Hepatocyte (in vitro differentiated cells): Measurements from ENCODE around the gene PDYN. TPM values are rescaled to one million over a fixed set of nuclear protein-coding genes. Genes with fewer than 3 reads are reported as not detected.

ENCODE experiments used
- DNase-seq: peaks from one replicate; pipeline ENCODE4 v3.0.0-alpha.2; 2016; ENCODE audit warnings: low spot score
- H2AFZ ChIP-seq: fragments of 200-600 bp; sonication (generic); 2 replicates; pipeline ENCODE4 v1.6.0; 2016; ENCODE audit warnings: antibody characterized with exemption, mild to moderate bottlenecking
- H3K27ac ChIP-seq: fragments of 200-600 bp; sonication (generic); 2 replicates; pipeline ENCODE4 v1.5.1; 2016; ENCODE audit warnings: mild to moderate bottlenecking
- H3K27me3 ChIP-seq: fragments of 200-600 bp; sonication (generic); 2 replicates; pipeline ENCODE4 v1.6.1; 2016
- H3K36me3 ChIP-seq: fragments of 200-600 bp; sonication (generic); replicated peaks from 2 replicates; pipeline ENCODE4 v1.5.1; 2016; ENCODE audit warnings: low read depth; ENCODE audit not compliant: insufficient read depth
- H3K4me1 ChIP-seq: fragments of 200-600 bp; sonication (generic); 2 replicates; pipeline ENCODE4 v1.5.1; 2016; ENCODE audit warnings: mild to moderate bottlenecking, moderate library complexity; ENCODE audit not compliant: insufficient read depth
- H3K4me2 ChIP-seq: fragments of 200-600 bp; sonication (generic); 2 replicates; pipeline ENCODE4 v1.6.0; 2016
- H3K4me3 ChIP-seq: fragments of 200-600 bp; sonication (generic); 2 replicates; pipeline ENCODE4 v1.5.1; 2016; ENCODE audit warnings: mild to moderate bottlenecking
- H3K79me2 ChIP-seq: fragments of 200-600 bp; sonication (generic); 2 replicates; pipeline ENCODE4 v1.6.0; 2017; ENCODE audit warnings: mild to moderate bottlenecking
- H3K9me2 ChIP-seq: fragments of 200-600 bp; sonication (generic); replicated peaks from 2 replicates; pipeline ENCODE4 v1.6.0; 2017; ENCODE audit warnings: mild to moderate bottlenecking; ENCODE audit not compliant: insufficient read depth
- H3K9me3 ChIP-seq: fragments of 200-600 bp; sonication (generic); 2 replicates; pipeline ENCODE4 v1.5.1; 2016; ENCODE audit warnings: low read depth, mild to moderate bottlenecking
- H4K20me1 ChIP-seq: fragments of 200-600 bp; sonication (generic); 2 replicates; pipeline ENCODE4 v1.6.0; 2016; ENCODE audit warnings: mild to moderate bottlenecking; ENCODE audit not compliant: insufficient read depth, poor library complexity, severe bottlenecking
- EZH2 ChIP-seq: fragments of 200-600 bp; sonication (generic); IDR thresholded peaks from 2 replicates; pipeline ENCODE4 v1.6.1; 2016; ENCODE audit warnings: antibody characterized with exemption, mild to moderate bottlenecking, borderline replicate concordance
- EZH2phosphoT487 ChIP-seq: fragments of 200-600 bp; sonication (generic); IDR thresholded peaks from one replicate; pipeline ENCODE4 v1.6.1; 2018; ENCODE audit warnings: antibody characterized with exemption, mild to moderate bottlenecking, low read depth, moderate library complexity; ENCODE audit not compliant: unreplicated experiment, severe bottlenecking
- WGBS: methylation state at CpG from one replicate; pipeline ENCODE4 v1.1.6; 2016; ENCODE audit warnings: low lambda C conversion rate; ENCODE audit errors: missing lambda C conversion rate; 5-methylcytosine and 5-hydroxymethylcytosine counted together
- polyA plus RNA-seq: library from polyadenylated mRNA; unstranded; fragments of >200 nt; fragmentation: Nextera tagmentation; extraction: Ambion mirVana; gene quantifications from 2 replicates; pipeline ENCODE4 v1.2.1, GENCODE V29; 2016
- total RNA-seq: library from RNA; depleted of rRNA; stranded (reverse); fragments of >200 nt; gene quantifications from 2 replicates; pipeline ENCODE4 v1.2.3, GENCODE V29; 2014
- TF ChIP-seq, protein P1 (sequence below): fragments of 200-600 bp; sonication (generic); IDR thresholded peaks from 2 replicates; pipeline ENCODE4 v1.5.1; 2016; ENCODE audit warnings: antibody characterized with exemption, mild to moderate bottlenecking; ENCODE audit not compliant: poor library complexity

The PDYN gene
- total and polyA plus RNA-seq, 2 experiments from 2014 or later = not detected

DNA sequence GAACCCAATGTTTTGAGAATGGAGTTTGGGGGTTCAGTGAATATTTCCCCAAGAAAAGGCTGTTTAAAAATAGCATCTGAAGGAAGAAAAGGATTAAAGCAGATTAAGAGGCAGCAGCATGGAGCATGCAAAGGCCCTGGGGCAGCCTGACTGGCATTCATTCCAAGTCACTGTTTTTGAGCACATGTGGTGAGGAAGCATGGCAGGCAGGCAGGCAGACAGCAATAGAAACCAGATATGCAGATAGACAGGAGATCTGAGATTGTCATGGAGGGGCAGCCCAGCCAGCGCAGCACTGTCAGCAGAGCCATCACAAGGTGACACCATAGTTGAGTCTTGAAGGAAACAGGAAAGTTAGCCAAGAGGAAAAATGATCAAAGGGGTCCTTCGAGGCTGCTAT, 60.9 kb downstream of the PDYN start:
- Histone ChIP-seq H3K27me3 (no peaks in the 10 kb centered on the region), H3K27ac (no peak overlapping the region), H3K9me2 (no peaks in the 10 kb centered on the region), H3K4me2 (no peak overlapping the region), H3K4me1 (peaks cover 15% of the 10 kb centered on the region), H3K79me2 (no peaks in the 10 kb centered on the region), H2AFZ (no peak overlapping the region), H4K20me1 (no peaks in the 10 kb centered on the region), H3K36me3 (no peaks in the 10 kb centered on the region), H3K4me3 (no peak overlapping the region), H3K9me3 (no peaks in the 10 kb centered on the region)
- WGBS = 90% methylated on average over 2 of the region's 2 CpGs
- TF ChIP-seq, protein P1, sequence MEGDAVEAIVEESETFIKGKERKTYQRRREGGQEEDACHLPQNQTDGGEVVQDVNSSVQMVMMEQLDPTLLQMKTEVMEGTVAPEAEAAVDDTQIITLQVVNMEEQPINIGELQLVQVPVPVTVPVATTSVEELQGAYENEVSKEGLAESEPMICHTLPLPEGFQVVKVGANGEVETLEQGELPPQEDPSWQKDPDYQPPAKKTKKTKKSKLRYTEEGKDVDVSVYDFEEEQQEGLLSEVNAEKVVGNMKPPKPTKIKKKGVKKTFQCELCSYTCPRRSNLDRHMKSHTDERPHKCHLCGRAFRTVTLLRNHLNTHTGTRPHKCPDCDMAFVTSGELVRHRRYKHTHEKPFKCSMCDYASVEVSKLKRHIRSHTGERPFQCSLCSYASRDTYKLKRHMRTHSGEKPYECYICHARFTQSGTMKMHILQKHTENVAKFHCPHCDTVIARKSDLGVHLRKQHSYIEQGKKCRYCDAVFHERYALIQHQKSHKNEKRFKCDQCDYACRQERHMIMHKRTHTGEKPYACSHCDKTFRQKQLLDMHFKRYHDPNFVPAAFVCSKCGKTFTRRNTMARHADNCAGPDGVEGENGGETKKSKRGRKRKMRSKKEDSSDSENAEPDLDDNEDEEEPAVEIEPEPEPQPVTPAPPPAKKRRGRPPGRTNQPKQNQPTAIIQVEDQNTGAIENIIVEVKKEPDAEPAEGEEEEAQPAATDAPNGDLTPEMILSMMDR = no peak
- TF ChIP-seq EZH2phosphoT487 (no peak), EZH2 (no peak)
- no peak for DNase-seq

- TF ChIP-seq EZH2phosphoT487 (no peak), EZH2 (no peak)
- TF ChIP-seq, protein P1 = no peak
- Histone ChIP-seq H2AFZ (no peak overlapping the region), H3K4me2 (no peak overlapping the region), H3K9me3 (no peaks in the 10 kb centered on the region), H3K4me1 (peaks cover 15% of the 10 kb centered on the region), H3K36me3 (no peaks in the 10 kb centered on the region), H3K27ac (no peak overlapping the region), H3K4me3 (no peak overlapping the region), H3K27me3 (no peaks in the 10 kb centered on the region), H4K20me1 (no peaks in the 10 kb centered on the region), H3K9me2 (no peaks in the 10 kb centered on the region), H3K79me2 (no peaks in the 10 kb centered on the region)
- DNase-seq = no peak
- WGBS = 89% methylated on average over 5 of the region's 5 CpGs
Observed at GRCh38 chr20:1931830-1932229, 62.0 kb downstream of the PDYN start.

DNA sequence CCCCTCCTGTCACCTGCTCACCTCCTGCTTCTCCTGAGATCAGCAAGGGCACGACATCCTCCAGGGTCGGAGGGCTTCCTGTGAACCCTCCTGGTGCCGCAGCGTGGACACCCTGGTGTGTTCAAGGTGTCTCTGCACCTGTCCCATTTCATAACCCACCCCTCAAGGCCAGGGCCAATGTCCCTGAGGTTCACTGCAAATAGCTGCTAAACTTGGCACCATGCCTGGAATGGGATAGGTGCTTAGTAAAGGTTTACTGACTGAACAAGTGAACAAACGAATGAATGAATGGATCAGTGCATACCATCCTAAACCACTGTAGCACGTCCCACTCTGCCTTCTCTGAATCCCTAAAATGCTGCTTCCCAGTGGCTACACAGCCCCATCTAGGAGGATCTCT, 63.7 kb downstream of the PDYN start:
- H3K4me3 ChIP-seq = no peak overlapping the region
- no peaks in the 10 kb centered on the region for H3K79me2 ChIP-seq
- no peaks in the 10 kb centered on the region for H3K9me2 ChIP-seq
- H3K27me3 ChIP-seq = no peaks in the 10 kb centered on the region
- no peaks in the 10 kb centered on the region for H4K20me1 ChIP-seq
- no peak overlapping the region for H2AFZ ChIP-seq
- no peak overlapping the region for H3K27ac ChIP-seq
- no peaks in the 10 kb centered on the region for H3K9me3 ChIP-seq
- peaks cover 3% of the 10 kb centered on the region for H3K4me1 ChIP-seq
- H3K4me2 ChIP-seq = no peak overlapping the region
- no peaks in the 10 kb centered on the region for H3K36me3 ChIP-seq
- 86% methylated on average over 6 of the region's 6 CpGs for WGBS
- no peak for TF ChIP-seq EZH2
- TF ChIP-seq EZH2phosphoT487 = no peak
- TF ChIP-seq, protein P1 = no peak
- peak; percentile 43 for DNase-seq

DNA sequence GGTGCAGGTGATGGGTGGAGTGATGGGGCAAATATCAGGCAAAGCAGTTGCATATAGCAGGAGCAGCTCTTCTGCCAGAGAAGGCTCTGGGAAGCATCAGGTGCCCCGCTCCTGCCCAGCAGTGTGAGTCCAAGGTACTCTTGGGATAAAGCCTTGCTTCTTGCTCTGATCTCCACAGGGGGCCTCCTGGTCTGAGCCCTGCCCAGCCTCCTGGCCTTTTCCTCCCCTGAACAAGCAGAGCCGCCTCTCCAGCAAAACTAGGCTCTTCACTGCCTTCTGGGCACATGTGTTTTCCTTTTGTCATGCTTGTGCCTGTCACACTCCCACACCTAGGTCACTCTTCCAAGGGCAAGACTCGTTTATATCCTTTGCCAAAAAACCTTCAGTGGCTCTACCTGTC, 64.4 kb downstream of the PDYN start:
- Histone ChIP-seq H4K20me1 (no peaks in the 10 kb centered on the region), H3K9me3 (no peaks in the 10 kb centered on the region), H3K27me3 (no peaks in the 10 kb centered on the region), H3K4me3 (no peak overlapping the region), H3K79me2 (no peaks in the 10 kb centered on the region), H3K4me2 (no peak overlapping the region), H3K4me1 (no peaks in the 10 kb centered on the region), H3K27ac (no peak overlapping the region), H3K9me2 (no peaks in the 10 kb centered on the region), H3K36me3 (no peaks in the 10 kb centered on the region), H2AFZ (no peak overlapping the region)
- TF ChIP-seq, protein P1 = no peak
- TF ChIP-seq EZH2phosphoT487 (no peak), EZH2 (no peak)
- DNase-seq = no peak
- WGBS = 67% methylated on average over 3 of the region's 3 CpGs
